ENCODE measurements around the gene GFRA4. TPM values are rescaled to one million over a fixed set of nuclear protein-coding genes. Genes with fewer than 3 reads are reported as not detected.

Gene GFRA4
- total RNA-seq, 1 donor from 2014 or later: not detected

DNA sequence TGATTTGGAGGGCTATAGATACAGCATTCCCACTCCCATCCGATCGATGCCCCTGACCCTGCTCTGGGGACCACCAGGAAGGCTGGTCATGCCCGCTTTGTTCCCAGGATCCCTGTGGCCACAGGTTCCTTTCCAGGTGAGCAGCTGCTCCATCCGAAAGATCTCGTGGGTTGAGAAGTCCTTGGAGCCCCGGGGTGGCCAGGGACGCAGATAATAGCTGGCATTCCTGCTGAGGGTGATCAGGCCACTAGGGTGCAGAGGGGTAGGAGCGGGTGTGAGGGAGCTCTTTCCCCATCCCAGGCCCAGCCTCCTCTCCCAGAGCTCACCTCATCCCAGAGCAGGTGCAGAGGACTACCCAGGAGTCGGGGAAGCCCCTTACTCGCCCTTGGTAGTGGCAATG lies 11.2 kb upstream of the GFRA4 start:
- no peak for DNase-seq (ENCODE audit: low spot score)

DNA sequence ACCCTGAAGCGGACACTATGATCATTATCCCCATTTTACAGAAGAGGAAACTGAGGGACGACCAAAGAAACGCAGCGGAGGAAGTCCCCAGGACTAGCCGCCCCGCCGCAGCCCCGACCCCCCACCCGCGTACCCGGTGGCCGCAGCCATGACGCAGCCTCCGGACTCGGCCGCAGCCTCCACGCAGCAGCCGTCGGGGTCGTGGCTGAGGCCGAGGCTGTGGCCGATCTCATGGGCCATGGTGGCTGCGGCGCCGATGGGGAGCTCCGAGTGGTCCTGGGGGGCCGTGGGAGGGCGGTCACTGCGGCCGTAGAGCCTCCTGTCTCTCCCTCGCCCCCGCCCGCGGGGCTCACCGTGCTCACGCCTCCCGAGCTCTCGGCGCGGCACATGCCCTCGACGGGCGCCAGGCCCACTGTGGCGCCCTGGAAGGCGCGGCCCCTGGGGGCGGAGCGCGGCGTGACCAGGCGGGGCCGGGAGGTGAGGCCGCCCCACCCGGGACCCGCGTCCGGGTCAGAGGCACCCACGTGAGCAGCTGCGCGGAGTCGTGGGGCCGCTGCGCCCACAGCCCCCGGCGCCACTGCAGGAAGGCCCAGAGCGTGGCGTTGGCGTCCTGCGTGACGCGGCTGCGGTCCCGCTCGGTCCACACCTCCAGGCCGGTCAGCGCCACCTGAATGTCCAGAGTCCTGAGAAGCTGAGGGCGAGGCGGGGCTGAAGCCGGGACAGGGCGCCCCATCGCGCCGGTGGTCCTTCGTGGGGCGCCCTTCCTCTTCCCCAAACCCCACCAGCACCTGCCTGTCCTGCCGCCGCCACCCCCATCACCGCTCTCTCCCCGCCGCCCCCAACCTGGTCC lies 10.2 kb upstream of the GFRA4 start:
- no peak for DNase-seq (ENCODE audit: low spot score)

DNA sequence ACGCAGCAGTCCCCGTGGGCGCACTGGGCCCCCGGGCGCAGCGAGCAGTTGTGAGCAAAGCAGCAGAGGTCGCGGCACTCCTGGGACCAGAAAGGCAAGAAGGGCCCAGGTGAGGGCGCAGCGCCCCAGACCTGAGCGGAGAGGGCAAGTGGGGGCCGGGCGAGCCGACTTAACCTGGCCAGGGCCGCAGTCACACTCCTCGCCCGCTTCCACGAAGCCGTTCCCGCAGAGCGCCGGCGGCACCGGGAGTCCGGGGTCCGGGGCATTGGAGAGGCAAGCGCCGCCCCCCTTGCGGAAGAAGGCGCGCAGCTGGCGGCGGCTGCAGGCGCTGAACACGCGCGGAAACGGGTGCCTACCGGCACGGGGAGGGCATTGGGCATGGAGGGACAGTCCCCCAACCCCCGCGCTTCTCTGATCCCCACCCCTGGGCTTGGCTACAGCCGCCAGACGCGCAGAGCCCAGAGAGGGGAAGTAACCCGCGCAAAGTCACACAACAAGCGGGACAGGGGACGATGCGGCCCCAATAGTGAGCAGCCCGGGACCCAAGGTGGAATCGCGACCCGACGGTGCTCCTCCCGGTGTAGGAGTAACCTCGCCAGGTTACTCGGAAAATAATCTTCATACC lies 9.5 kb upstream of the GFRA4 start:
- DNase-seq (ENCODE audit: low spot score): no peak

DNA sequence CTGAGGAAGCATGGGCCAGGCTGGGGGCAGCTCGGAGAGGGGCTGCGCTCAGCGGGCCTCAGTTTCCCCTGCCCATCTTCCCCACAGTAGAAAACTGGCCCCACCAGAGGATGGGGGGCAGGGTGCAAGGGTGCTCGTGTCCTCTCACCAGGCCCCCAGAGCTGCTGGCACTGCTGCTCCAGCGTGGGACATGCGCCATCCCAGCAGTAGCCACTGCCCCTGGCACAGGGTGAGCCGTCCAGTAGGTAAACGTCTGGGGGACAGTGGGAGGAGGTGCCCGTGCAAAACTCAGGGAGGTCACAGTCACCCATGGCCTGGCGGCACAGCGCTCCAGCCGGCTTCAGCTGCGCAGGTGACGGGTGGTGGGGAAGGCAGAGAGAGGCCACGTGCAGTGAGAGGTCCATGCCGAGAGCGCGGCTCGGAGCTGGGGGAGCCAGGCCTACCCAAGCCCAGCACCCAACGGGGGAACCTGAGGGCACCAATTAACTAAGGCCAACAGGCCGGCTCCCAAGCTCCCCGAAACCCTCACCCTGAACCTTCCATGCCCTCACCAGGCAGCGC lies 8.9 kb upstream of the GFRA4 start:
- no peak for DNase-seq (ENCODE audit: low spot score)

DNA sequence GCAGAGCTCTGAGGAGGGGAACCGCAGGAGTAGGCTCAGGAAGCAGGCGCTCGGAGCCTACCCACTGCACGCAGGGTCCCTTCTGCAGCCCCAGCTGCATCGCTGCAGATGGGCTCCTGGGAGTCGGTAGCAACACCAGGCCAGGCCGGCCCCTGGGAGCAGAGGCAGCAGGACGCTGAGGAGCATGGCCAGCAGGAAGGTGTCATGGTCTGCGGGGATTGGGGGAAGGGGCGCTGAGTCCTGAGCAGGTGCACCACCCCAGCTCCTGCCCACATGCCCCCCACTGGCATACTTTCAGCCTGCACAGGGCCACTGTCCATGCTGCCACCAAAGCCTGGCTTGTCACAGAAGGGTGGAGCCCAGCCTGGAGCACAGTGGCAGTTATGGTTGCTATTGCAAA lies 7.7 kb upstream of the GFRA4 start:
- DNase-seq (ENCODE audit: low spot score): no peak

DNA sequence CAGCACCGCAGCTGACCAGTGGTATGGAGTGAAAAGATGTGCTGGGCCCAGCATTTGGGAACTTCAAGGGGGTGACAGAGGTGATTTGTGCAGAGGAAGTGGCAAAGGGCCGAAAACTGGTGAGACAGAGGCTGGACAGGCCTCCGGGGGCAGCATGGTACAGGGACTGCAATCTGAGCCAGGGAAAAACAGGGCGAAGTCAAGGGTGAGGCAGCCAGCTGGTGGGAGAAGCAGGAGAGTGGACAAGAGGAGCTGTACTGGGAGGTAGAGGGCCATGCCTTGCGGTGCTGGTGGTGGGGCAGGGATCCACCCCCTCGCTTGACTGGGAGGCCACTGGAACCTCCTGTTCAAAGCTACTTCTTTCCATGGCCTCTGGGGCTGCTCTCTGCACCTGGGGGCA lies 7.3 kb upstream of the GFRA4 start:
- DNase-seq (ENCODE audit: low spot score): no peak

DNA sequence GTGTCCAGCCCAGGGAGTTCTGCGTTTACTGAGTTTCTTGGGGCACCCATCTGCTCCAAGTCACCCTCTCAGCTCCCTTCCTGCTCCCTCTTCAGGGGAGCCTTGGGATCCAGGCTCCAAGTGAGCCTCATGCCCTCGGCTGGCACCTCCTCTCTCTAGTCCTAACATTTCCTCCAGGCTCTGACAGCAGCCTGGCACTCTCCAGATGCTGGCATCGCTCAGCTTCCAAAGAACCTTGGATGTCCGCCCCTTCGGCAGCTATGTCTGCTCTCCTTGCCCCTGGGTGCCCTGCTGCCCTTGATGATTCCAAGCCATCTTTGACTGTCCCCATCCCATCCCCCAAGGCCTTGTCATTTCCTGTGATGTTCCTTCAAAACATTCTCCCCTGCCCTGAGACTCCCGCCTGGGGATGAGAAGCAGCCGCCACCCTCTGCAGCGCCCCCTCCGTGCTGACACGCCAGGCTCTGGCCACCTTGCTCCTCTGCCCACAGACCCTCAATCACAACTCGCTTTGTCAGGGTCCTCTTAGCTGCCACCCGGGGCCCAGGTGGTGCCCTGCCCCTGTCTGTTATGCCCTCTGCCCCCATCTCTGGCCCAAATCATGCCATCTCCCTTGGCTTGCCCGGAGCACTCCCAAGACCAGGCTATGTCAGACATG lies 6.6 kb upstream of the GFRA4 start:
- DNase-seq (ENCODE audit: low spot score): no peak

DNA sequence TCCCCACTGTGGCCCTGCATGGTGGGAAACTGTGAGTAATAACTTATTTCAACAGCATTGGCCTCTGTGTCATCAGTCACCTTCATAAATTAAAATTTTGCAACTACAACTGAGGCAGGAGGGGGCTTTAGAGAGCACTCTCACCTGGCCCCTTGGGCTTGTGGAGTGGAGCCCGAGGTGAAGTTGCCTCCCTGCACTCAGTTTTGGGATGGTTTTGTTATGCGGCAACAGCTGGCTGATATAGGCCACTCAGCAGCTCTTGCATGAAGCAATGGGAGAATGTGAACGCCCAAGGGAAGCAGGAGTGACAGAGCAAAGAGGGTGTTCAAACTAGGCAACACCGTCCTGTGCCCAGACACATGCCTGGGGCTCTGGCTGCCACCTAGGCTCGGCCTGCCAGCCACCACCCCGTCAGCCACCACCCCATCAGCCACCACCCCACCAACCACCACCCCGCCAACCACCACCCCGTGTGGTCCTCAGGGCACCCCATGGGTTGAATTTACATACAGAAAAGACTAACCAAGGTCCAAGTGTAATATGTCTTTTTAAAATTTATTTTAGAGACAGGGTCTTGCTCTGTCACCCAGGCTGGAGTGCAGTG lies 4.3 kb upstream of the GFRA4 start:
- no peak for DNase-seq (ENCODE audit: low spot score)

DNA sequence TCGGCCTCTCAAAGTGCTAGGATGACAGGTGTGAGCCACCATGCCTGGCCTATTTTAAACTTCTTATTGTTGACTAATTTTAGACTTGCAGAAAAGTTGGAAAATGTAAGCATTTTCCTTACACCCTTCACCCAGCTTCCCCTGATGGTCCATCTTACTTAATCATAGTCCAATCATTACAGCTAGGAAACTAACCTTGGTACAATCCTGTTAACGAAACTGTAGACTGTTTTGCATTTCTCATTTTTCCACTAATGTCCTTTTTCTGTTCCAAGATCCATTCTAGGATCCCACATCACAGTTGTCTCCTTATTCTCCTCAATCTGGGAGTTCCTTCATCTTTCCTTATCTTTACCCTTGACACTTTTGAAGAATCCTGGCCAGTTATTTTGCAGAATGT lies 659 bp upstream of the GFRA4 start:
- DNase-seq (ENCODE audit: low spot score): no peak

DNA sequence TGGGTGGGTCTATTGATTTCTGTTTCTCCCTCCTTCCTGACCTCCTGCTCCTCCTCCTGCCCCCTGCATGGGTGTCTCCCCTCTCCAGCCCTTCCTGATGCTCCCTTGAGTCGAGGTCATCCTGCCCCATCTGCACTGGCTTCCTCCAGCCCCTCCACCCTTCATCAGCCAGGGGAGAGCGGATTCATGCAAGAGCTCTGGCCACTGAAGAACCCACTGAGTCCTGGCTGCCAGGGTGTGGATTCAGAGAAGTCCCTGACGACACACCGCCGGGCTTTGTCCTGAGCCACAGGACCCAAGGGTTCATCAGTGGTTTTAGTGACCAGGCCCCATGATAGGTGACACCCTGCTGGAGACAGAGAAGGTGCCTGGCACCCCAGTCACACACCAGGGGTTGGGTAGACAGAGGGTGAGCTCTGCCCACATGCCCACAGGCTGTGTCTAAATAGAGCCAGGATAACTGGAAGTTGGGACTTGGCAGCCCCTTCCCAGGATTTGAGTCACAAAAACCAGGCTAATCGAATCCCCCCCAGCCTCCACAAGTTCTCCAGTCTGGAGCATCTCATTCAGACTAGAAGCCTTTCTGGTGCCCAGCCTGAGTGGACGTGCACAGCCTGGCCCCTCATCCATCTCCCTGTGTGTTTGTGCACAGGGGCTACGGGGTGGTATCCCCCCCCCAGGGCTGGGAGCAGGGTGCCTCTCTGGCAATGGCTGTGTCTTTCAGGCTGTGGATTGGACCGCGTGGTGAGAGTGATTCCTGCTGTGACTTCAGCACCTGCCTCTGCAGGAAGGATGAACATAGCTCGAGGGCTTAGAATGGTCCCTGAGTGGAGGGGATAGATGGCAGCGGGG lies 1.2 kb downstream of the GFRA4 start:
- no peak for DNase-seq (ENCODE audit: low spot score)

DNA sequence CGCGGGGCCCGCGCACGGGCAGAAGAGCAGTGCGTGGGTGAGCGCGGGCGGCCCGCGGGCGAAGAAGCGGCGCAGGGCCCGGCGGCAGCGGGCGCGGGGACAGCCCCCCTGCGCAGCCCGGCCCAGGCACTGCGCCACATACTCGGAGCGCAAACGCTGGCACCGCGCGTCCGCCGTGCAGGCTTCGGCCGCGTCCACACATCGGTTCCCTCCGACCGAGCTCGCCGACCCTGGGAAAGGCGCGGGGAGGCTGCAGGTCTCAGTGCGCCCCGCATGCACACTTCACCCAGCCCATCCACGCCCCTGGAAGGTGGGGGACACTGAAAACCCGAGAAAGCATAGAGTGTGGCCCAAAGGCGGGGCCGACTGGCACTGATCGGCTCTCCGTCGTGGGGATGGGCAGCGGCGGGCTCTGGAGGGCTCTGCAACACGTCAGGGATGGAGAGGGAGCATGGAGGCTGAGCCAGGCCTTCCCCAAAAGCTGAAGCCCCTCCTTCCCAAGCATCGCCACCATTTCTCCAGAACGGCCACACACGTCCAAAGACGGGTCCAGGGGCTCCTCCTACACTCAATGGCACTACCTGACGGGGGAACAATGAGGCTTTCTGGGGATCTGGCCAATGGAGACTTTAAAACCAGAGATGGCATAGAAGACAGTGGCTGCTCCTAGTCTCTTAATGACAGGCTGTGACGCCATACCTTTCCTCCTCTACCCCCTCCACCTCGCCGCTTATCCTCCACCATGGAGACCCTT lies 2.0 kb downstream of the GFRA4 start:
- no peak for DNase-seq (ENCODE audit: low spot score)

DNA sequence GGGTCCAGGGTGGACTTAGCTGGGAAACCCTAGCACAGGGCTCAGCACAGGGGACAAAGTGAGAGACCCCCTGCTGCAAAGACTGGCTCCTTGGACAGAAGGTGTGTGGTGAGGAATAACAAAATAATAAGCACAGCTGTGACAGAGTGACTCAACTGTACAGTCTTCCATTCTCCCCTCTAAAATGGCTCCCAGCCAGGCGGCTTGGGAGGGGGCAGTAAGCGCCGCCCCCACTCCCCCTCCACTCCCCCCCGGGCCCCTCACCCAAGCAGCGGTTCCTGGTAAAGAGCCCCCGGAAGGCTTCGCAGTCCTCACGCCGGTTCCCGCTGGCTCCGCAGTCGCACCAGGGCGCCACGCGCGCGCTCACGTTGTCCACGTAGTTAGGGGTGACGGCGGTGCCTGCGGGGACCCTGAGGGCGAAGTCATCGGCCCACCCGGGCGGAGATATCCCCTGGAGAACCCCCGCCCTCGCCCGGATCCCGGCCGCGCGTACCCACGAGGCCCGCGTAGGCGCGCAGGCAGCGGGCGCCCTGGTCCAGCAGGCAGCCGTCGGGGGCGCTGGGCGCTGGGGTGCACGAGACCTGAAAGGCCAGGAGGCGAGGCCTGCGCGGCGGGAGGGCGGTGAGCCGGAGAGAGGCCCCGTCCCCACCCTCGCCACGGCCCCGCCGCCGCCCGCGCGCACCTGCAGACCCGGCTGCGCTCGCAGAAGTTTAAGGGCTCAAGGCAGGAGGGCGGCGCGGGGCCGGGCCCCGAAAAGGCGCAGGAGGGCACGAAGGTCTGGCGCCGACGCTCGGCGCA lies 2.7 kb downstream of the GFRA4 start:
- no peak for DNase-seq (ENCODE audit: low spot score)

DNA sequence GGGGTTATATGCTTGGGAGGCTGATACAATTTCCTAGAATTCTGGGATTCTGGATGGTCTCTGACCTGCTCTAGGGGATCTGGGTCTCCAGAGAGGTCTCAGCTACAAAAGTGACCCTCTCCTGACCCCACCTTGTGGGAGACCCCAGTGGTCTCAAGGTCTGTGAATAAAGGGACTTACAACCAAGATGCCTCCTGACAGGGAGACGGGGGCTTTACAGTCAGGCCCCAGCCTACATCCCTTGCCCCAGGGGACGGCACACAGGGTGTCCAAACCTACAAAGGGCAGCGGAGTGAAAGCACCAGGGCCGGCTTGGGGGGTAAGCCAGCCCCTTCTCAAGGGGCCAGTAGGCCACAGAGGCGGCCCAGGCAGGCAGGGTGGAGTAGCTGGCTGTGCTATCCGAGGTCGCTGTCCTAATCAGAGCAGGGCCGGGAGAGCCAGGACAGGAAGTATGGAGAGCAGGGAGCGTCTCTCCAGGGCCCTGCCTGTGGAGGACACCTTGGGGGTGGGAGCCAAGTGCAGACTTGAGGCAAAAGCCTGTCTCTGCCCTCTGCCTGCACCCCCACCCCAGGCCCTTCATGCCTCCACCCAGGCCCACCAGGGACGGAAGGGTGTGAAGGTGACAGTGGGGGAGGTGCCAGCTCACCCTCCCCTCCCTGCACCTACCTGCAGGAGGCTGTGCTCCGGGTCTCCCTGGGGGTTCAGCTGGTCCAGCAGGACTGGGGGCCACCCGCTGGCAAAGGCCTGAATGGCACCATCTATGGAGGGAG lies 3.5 kb downstream of the GFRA4 start:
- no peak for DNase-seq (ENCODE audit: low spot score)

DNA sequence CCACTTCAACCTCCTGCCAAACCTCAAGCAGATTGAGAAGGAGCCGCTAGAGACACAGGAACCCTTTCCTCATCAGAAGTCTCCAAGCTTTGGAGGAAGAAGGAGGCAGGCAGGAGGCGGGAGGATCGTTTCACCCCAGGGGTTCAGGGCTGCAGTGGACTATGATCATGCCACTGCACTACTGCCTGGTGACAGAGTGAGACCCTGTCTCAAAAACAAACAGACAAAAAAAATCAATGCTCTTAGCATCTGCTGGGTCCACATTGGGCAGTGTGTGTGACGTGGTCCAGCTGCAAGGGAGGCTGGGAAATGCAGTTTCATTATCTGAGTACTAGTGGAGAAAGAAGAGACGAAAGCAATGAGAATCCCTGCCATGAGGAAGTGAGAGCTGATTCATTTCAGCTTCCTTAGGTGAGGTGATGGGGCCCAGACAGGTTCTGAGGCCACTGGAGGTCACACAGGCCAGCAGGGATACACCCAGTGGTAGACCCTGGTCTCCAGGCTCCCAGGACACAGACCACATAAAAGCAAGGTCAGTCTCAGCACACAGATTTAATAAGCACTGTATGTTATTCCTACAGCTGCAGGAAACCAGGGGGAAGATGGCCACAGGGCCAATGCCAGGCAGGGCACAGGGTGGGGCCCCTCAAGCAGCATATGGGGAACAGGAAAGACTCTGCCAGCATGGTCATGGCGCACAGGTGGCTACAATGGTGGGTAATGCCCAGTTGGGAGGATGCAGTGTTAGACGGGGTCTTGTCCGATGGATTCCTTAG lies 4.3 kb downstream of the GFRA4 start:
- DNase-seq (ENCODE audit: low spot score): no peak

DNA sequence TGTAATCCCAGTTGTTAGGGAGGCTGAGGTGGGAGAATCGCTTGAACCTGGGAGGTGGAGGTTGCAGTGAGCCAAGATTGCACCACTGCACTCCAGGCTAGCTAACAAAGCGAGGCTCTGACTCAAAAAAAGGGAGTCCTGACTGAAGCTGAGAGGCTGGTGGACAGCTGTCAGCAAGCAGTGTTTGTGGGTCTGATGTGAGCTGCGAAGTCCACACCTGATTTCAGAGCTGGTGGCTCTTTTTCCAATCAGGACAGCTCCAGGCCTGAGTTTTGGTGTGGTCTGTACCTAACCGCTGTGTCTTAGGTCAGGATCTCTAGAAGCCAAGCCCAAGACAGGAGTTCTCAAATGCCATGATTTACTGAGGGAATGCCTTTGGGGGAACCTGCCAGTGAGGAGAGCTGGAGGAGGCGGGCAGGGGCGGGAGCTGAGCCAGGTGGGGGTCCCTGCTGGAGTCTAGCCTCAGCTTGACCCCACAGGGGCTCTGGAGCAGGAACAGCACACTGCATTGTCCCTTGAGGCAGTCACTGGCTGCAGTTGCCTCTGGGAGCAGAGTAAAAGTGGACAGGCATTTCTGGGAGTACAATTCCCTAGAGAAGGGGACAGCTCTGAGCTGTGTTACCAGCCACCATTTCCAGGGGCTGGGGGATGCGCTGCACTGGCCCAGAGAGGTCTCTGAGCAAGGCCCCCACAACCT lies 5.0 kb downstream of the GFRA4 start:
- no peak for DNase-seq (ENCODE audit: low spot score)

DNA sequence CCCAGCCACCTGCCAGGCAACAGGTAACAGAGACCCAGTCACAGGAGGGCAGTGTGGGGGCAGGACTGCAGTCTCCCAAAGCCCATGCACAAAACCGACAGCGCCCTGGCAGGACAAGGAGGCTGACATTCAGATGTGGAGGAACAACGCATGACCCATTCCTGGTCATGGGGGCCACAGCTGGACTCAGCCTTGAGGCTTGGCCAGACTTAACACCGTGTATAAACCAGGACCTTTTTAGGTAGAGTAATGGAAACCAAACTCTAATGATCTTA lies 8.1 kb downstream of the GFRA4 start:
- no peak for DNase-seq (ENCODE audit: low spot score)

DNA sequence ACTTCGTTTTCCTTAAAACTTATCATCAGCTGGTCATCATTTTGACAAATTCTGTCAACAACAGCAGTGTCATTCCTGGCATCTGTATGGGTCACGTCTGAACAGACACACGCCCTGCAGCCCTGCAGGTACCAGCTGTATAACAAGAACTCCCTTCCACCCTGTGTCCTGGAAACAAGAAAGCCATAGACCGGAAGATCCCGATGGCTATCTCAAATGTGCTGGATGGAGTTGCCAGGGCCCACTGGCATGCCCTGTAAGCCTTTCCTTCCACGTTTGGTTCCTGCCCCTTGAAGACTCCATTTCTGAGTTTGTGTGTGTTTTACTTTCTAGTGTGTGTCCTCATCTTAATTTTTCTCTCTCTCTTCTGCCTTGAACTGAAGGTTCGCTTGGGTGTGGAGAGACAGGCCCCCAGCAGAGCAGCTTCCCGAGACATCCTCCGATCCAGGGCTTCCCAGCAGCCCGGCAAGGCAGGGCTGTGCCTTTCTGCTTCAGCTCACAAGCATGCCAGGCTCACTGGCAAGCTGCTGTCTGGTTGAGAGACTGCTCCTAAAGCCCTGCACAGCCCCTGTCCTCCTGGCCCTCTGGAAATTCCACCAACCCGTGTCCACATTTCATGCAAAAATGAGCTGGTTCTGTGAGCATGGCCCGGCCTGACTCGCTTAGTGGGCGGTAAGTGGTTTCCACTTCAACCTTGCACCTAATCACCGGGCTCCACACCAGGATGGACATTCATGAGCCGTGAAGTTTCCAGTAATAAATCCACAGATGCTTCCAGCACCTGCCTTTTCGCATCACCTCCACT lies 8.7 kb downstream of the GFRA4 start:
- DNase-seq (ENCODE audit: low spot score): no peak
